ENCODE measurements around the gene TTBK2.
"Not testable (repeated sequence)": the region's sequence is repeated elsewhere in the genome, so short reads cannot be mapped to it uniquely, and the experiment has no call there.

TTBK2 gene

DNA sequence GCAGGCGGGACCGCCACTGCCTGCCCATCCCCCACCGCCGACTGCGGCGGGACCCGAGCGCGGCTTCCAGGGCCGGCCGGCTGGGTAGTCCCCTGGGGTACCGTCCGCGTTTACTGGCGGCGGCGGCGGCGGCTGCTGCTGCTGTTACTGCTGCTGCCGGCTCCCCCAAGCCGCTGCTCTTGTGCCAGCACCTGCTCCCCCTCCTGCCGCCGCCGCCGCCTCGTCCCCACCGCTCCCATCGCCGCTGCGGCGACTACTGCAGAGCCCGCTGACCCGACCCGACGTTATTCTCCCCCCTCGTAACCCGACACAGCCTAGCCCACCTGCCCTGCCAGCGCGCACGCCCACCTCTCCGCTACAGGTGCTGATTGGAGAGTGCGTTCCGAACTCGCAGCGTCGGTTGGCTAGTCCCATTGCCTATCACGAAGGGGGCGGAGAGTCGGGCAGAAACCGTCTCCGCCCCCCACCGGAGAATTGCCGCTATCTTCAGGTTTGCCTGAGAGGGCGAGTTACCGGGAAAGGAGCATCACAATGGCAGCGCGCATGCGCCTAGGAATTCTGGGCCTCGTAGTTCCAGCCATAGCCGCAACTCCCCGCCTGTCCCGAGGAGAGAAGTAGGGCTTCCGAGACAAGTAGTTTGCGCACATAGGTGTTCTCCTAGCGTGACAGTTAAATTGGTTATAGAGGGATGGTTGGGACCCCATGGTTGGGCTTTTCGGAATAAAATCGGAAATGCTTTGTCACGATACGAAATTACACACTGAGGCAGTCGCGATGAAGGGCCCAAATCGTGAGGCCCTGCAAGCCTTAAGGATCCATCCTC, at the start of gene TTBK2:
TSS of gene TTBK2 (minus strand) at position 260 of the 823 bp plus-strand sequence. CDS start 42,161 bp downstream, outside the sequence.
- peak; percentile 95 to 98 for DNase-seq

DNA sequence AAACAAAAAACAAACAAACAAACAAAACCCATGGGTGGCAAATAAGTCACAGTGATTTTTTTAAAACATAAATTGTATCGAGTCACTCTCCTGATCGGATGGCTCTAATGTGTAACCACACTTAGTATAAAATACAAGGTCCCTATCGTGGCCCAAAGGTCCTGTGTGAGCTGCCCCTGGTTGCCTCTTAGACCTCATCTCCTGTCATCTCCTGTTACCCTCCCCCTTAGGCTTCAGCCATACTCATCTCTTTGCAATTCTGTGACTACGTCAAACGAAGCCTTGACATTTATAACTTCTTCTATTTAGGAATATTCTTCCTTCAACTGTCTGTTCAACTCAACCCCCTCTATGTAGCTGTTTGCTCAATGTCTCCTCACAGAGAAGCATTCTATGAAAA, 43.9 kb upstream of the TTBK2 start:
- no peak for DNase-seq

DNA sequence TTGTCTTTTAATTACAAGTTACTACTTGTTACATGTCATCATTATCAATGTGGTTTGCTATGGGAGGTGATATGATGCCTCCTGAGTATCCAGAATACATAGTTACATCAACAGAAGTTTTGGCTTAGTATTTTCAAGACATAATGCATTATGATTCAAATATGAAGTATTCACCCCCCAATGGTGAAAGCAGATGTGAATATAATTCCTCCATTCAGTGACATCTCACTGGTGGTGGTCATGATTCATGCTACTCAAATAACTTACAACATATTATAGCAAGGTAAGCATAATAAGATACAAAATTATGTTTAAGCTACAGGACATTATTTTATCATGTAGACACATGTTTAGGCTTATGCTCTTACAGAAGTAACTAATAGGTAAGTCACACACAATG, 34.9 kb upstream of the TTBK2 start:
- DNase-seq, result no peak

DNA sequence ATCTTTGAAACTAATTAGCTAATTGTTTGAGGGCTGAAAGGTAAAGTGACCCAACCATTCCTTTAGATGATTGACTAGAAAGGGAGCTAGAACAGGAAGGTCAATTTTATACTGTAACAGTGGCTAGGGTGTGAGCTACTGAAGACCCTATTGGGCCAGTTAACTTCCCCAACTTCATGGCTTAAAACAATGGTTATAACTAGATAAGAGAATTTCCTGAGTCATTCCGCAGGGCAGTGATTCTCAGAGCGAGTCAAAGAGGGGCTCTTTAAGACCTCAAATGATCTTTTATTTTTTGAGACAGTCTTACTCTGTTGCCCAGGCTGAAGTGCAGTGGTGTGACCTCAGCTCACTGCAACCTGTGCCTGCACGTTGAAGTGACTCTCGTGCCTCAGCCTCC, 33.7 kb upstream of the TTBK2 start:
- DNase-seq, result no peak

DNA sequence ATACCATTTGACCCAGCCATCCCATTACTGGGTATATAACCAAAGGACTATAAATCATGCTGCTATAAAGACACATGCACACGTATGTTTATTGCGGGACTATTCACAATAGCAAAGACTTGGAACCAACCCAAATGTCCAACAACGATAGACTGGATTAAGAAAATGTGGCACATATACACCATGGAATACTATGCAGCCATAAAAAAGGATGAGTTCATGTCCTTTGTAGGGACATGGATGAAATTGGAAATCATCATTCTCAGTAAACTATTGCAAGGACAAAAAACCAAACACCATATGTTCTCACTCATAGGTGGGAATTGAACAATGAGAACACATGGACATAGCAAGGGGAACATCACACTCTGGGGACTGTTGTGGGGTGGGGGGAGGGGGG, 28.3 kb upstream of the TTBK2 start:
- not testable (repeated sequence) for DNase-seq

DNA sequence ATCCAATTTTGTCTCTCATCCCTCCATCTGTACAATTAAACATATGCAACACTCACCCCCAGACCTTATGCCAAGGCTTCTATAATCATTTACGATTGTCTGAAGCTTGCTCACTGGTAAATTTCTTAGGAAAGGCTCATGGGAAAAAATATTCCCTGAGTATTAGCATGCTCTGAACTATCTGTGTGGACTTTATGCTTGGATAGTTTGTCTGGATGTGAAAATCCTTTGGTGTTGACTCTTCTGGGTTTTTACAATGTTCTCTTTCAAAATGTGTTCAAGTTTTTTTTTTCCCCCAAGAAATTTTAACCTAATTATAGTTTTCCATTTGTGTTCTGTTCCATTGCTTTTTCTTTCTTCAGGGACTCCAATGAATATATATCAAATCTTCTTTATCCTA, 19.9 kb upstream of the TTBK2 start:
- DNase-seq, result no peak

DNA sequence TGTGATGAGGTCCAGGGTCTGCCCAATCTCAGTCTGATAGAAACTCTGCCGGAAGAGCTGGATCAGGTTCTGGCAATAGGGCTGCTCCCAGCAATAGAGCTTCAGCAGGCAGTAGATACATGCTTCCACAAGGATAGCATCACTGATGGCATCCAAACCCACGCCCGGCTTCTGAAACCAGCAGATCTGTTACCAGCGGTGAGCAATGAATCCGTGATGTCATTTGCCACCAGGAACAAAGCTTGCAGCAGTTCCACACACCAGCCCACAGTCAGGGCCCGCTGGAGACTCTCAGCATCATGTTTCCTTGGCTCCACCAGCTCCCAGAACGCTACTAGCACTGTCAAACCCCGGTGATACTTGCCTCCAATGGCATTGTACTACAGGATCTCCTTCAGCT, 19.3 kb upstream of the TTBK2 start:
- no peak for DNase-seq

DNA sequence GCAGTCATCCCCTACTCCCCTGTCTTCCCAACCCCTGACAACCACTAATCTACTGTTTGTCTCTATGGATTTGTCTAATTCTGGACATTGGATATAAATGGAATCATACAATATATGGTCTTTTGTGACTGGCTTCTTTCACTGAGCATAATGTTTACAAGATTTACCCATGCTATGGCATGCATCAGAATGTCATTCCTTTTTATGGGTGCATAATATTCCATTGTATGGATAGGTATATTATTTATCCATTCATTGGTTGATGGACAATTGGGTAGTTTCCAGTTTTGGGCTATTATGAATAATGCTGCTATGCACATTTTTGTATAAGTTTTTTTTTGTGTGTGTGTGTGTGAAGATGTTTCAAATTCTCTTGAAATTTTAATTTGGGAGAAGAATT, 16.6 kb upstream of the TTBK2 start:
- DNase-seq, result no peak

DNA sequence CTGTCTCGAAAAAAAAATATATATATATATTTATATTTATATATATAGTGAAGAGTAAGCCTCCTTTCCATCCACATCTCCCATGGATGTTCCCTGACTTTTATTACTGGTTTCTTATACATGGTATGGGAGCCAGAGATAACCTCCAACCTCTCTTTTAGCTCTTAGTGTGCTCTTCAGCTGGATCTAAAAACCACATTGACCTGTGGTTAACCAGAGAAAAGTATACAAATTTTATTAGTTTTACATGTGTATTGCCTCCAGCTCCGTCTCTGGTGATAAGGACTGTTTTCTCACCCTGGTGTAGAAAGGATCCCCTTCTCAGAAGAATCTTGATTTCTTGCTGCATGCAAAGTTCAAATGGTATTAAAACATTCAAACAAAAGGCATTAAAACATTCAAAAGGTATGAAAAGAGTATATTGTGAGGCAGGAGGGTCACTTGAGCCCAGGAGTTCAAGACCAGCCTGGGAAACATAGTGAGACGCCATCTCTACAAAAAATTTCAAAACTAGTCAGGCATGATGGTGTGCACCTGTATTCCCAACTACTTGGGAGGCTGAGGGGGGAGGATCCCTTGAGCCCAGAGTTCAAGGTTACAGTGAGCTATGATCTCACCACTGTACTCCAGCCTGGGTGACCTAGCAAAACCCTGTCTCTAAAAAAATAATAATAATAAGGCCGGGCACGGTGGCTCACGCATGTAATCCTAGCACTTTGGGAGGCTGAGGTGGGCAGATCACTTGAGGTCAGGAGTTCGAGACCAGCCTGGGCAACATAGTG, 13.5 kb upstream of the TTBK2 start:
- no peak for DNase-seq

DNA sequence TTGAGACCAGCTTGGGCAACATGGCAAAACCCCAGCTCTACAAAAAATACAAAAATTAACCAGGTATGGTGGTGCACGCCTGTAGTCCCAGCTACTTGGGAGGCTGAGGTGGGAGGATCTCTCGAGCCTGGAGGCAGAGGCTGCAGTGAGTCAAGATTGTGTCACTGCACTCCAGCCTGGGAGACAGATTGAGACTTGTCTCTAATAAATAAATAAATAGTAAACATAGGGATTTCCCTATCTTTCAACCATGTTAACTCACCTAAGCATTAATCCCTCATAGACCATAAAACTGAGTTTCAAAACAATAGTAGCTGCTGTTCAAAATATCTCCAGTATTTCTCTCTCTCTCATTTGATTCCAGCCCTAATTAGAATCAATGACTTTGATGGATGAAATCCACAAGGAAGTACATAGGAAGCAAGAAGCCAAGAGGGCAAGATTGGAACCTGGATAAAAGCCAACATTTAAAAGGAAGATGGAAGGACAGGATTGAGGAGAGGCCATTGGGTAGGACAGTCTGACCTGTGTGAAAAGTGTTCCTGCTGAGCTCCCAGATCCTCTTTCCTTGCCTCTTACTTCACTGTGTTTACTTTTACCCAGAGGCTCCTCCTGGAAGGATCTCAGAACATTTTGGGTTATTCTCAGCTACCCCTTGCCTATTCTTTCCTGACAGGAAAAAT, 12.4 kb upstream of the TTBK2 start:
- no peak for DNase-seq

DNA sequence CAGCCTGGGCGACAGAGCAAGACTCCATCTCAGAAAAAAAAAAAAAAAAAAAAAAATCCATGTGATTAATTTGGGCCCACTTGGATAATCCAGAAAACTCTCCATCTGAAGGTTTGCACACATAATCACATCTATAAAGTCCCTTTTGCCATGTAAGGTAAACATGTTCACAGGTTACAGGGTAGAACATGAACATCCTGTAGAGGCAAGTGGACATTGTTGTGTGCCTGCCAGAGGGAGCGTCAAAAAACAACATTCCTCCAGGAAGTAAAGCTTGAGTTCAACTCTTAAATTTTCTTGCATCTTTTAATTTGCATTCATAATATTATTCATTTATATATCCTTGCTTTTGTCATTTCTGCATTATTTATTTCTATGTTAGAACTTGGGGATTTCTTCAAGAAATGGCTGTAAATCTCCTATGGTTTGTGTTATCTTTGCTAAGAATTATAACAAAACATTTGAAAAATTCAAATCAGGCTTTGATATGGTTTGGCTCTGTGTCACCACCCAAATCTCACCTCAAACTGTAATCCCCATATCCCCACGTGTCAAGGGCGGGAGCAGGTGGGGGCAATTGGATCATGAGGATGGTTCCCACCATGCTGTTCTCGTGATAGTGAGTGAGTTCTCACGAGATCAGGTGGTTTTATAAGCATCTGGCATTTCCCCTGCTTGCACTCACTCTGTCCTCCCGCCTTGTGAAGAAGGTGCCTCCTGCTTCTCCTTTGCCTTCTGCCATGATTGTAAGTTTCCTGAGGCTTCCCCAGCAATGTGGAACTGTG, 11.3 kb upstream of the TTBK2 start:
- DNase-seq, result no peak

DNA sequence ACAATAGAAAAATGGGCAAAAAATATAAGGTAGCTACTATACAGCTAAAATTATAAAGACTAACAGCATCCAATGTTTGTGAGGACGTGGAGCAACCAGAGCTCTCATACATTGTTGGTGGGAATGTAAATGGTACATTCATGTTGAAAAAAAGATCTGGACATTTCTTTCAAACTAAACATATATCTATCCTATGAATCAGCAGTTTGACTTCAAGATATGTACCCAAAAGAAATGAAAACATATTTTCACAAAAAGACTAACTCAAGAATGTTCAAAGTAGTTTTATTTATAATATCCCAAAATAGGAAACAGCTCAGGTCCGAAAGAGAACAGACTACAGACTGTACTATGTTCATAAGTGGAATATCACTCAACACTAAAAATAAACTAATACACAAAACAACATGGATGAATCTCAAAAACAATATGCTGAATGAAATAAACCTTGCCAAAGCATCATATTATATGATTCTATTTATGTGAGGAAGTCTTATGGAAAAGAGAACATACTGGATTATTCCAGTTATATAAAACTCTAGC, 8.8 kb upstream of the TTBK2 start:
- no peak for DNase-seq

DNA sequence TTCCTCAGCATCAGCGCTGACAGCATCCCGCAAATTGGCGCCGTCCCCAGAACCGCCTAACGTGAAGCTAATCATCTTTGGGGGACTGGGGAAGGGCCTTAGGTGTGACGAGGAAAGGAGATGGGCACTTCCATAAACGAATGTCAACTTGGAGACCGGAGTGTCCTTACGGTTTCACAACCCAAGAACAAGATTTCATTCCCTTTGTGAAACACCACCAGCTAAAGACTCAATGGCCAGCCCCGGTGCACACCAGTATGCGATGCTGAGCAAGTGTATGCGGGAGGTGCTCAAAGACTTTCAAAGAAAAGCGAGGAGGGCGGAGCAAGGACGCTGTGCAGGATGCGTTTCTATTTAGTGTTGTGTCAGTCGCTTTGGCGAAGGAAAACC, 759 bp upstream of the TTBK2 start:
- DNase-seq, result no peak

DNA sequence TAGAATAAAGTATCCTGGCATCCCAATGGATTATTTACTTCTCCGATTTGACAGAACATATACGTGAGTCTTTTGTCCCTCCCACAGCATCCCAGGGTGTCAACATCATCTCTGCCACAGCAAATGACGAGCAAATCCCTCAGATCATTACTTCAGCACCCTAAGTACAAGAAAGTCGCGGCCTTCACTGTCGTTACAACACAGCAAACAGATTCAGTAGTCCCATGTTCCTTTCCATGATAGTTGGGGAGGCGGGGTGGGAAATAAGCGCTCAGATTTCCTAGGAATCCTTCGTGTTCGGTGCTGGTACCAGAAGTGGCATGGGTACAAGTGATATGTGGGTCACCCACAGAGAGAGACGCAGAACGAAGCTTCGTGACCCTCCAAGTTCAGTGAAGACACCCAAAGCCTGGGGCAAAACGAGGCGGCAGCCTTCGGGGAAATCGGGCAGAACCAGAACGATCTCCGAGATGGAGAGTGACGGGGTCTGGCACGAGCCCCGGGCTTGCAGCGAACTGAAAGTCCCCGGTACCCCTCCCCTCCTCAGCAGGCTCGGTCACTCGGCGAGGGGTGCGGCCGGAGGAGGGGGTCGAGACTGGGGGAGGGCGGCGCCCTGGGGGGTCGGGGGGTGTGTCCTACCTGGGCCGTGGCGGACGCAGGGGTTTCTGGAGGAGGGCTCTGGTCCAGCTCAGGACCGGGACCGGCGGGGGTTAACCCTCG, 619 bp downstream of the TTBK2 start:
- peak; percentile 62 to 68 for DNase-seq

DNA sequence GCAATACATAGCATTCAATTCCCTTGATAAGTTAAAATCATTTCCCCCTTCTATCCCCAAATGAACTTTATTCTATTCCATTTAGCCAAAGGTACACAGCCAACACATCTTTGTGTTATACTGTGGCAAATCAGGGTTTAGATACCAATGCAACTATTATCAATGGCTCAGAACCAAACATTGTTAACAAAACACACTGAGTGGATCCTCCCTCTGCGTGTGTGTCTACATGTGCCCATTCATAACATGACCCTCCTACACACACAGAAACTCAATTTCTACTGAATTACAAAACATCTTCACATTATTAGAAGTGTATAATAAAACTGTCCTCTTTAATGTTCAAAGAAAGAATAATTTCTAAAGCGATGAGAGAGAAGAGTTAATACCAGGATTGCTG, 1.3 kb downstream of the TTBK2 start:
- peak in 1 of 2 donors; percentile 8 for DNase-seq

DNA sequence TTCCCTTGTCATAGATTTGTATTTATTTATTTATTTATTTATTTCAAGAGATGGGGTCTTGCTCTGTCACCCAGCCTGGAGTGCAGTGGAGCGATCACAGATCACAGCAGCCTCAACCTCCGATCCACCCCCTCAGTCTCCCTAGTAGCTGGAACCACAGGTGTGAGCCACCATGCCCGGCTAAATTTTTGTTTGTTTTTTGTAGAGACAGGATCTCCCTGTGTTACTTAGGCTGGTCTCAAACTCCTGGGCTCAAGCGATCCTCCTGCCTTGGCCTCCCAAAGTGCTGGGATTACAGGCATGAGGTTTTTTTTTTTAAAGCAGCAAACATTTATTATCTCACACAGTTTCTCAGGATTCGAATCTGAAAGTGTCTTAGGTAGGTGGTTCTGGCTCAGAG, 2.5 kb downstream of the TTBK2 start:
- no peak for DNase-seq

DNA sequence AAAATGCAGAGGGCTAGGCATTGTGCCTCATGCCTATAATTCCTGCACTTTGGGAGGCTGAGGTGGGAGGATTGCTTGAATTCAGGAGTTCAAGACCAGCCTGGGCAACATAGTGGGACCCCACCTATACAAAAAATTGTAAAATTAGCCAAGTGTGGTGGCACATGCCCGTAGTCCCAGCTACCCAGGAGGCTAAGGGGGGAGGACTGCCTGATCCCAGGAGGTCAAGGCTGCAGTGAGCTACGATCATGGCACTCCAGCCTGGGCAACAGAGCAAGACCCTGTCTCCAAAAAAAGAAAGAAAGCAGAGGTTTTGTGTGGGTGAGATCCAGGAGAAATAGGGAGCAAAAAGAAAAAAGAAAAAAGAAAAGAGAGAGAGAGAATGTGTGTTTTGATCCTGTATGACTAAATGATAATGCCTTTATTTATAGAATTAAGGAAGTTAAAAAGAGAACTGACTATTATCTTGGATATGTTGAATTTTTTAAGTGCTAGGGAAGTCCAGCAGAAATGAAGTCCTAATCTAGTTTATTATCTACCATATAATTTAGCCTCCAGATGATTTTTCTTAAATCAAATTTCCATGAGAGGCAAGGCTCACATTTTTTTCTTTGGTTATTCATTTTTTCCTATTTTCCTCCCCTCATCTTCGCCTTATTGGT, 4.8 kb downstream of the TTBK2 start:
- peak; percentile 29 to 42 for DNase-seq

DNA sequence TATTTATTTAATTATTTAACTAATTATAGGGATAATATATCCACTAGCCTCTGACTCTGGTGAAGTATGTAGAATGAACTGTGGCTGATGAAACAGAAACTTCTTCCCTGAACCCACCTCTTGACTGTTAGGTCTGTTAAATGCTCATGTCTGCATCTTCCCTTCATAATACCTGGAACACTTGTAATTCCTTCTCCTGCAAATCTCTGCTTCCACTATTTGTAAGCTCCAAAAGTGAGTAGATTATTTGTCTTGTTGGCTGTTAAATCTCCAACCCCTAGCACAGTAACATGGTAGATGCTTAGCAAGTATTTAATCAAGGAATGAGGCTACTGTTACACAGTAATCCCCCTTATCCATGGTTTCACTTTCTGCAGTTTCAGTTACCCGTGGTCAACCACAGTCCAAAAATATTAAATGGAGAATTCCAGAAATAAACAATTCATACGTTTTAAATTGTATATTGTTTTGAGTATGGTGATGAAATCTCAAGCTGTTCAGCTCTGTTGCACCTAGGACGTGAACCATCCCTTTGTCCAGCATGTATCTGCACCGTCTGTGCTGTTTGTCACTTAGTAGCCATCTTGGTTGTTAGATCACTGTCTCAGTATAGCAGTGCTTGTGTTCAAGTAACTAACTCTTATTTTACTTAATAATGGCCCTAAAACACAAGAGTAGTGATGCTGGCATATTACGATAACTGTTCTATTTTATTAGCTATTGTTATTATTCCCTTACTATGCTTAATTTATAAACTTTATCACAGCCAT, 5.7 kb downstream of the TTBK2 start:
- peak in 1 of 2 donors; percentile 7 for DNase-seq

DNA sequence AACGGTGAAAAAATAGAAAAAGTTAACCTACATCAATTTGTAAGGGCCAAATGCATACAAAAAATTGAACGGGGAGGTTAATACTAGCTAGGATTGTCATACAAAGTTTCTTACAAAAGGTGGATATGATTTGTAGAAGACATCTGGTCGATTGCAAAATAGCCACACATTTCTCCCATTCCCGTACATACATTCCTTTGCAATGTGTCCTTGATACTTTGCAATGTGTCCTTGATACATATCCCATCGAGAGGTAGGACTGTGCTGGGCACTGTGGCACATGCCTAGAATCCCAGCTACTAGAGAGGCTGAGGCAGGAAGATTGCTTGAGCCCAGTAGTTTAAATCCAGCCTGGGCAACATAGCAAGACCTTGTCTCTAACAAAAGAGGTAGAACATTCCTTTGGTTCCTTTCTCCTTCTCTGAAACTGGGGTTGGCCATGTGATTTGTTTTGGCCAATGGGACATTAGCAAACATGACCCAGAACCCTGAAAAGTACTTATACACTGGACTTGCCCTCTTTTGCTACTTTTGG, 9.5 kb downstream of the TTBK2 start:
- DNase-seq, result no peak

DNA sequence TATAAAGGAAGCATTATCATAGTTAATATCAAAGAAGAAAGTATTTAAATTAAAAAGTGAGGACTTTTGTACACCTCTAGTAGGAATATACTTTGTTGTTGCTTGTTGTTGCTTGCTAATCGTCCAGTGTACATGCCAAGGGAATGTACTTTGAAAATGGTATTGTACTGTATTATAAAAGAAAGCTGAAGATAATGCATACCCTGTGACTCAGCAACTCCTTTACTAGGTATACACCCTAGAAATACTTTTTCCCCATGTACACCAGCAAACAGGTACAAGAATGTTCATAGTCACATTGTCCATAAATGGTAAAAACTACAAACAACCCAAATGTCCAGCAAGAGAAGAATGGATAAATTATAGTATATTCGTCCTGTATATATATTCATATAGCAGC, 12.0 kb downstream of the TTBK2 start:
- DNase-seq, result no peak
